HepG2 (cell line): ENCODE measurements around the gene MBTD1. TPM values are rescaled to one million over a fixed set of nuclear protein-coding genes. Genes with fewer than 3 reads are reported as not detected.

Source experiments
- HNRNPK ChIP-seq: fragments of 200-400 bp; formaldehyde crosslinking; IDR thresholded peaks from 2 replicates; pipeline ENCODE4 v1.6.1; 2018; ENCODE audit warnings: low read length, low read depth, moderate library complexity, mild to moderate bottlenecking; ENCODE audit not compliant: poor library complexity, severe bottlenecking
- MTA1 ChIP-seq: sonication (generic); formaldehyde crosslinking; IDR thresholded peaks from 2 replicates; pipeline ENCODE4 v1.4.0; 2020; ENCODE audit warnings: missing genetic modification reagents, mild to moderate bottlenecking, borderline replicate concordance
- NCOR1 ChIP-seq: fragments of 200-600 bp; sonication (generic); IDR thresholded peaks from 2 replicates; pipeline ENCODE4 v1.7.0; 2017; ENCODE audit warnings: antibody characterized with exemption, low read length, borderline replicate concordance
- NONO ChIP-seq, 2 experiments: fragments of 450-650 bp in 1 of 2; sonication (generic) in 1 of 2; formaldehyde crosslinking in 1 of 2; IDR thresholded peaks in 1 of 2; conservative IDR thresholded peaks in 1 of 2; 2 replicates each; pipeline versions ENCODE4 v1.6.1 to v1.8.0; 2017 to 2022; ENCODE audit warnings: mild to moderate bottlenecking in 1 of 2, missing genetic modification reagents in 1 of 2, moderate library complexity in 1 of 2
- POLR2G ChIP-seq: fragments of 200-400 bp; formaldehyde crosslinking; IDR thresholded peaks from 2 replicates; pipeline ENCODE4 v1.6.1; 2018; ENCODE audit warnings: mild to moderate bottlenecking, low read depth, low read length, moderate library complexity
- RAD51 ChIP-seq: fragments of 450-650 bp; IDR thresholded peaks from 2 replicates; pipeline ENCODE4 v1.6.1; 2016; ENCODE audit warnings: borderline replicate concordance
- RBM22 ChIP-seq: fragments of 200-400 bp; formaldehyde crosslinking; optimal IDR thresholded peaks from 2 replicates; pipeline ENCODE3; 2017; ENCODE audit warnings: mild to moderate bottlenecking, low read length, moderate library complexity
- REL ChIP-seq: sonication (generic); formaldehyde crosslinking; conservative IDR thresholded peaks from 2 replicates; pipeline ENCODE4 v1.8.0; 2022; ENCODE audit warnings: mild to moderate bottlenecking, missing genetic modification reagents, moderate library complexity
- TBX2 ChIP-seq: sonication (generic); formaldehyde crosslinking; IDR thresholded peaks from 2 replicates; pipeline ENCODE4 v1.5.0; 2020; ENCODE audit warnings: missing genetic modification reagents, mild to moderate bottlenecking, borderline replicate concordance
- ZNF253 ChIP-seq: sonication (generic); formaldehyde crosslinking; IDR thresholded peaks from 2 replicates; pipeline ENCODE4 v1.8.0; 2022; ENCODE audit warnings: mild to moderate bottlenecking, missing genetic modification reagents, borderline replicate concordance
- polyA plus RNA-seq, 8 experiments: library from polyadenylated mRNA; depleted of rRNA in 3 of 8; stranded (reverse) in 7 of 8; unstranded in 1 of 8; fragments of >200 nt; fragmentation: Illumina TruSeq in 4 of 8; extraction: Trizol in 4 of 8; gene quantifications; 2 replicates each; pipeline versions ENCODE4 v1.2.1 to v1.2.3, GENCODE V29; 2011 to 2016; ENCODE audit warnings: low read depth in 4 of 8, missing spikeins in 1 of 8, mixed read lengths in 1 of 8; ENCODE audit not compliant: insufficient read depth in 1 of 8
- total RNA-seq, 5 experiments: library from RNA; depleted of rRNA; stranded (reverse); fragments of >200 nt; fragmentation: Illumina TruSeq; extraction: Trizol; gene quantifications; 2 replicates each; pipeline ENCODE4 v1.2.3, GENCODE V29; 2016; ENCODE audit warnings: low read depth in 1 of 5
- TF ChIP-seq, protein P1 (sequence below): sonication (generic); formaldehyde crosslinking; IDR thresholded peaks from 2 replicates; pipeline ENCODE4 v1.5.0; 2020; ENCODE audit warnings: mild to moderate bottlenecking, missing genetic modification reagents, borderline replicate concordance
- TF ChIP-seq, protein P2 (sequence below): sonication (generic); formaldehyde crosslinking; IDR thresholded peaks from 2 replicates; pipeline ENCODE4 v1.4.0; 2020; ENCODE audit warnings: mild to moderate bottlenecking, missing genetic modification reagents
- TF ChIP-seq, protein P3 (sequence below), 2 experiments: sonication (generic) in 1 of 2; formaldehyde crosslinking in 1 of 2; IDR thresholded peaks; 2 replicates each; pipeline versions ENCODE4 v1.4.0 to v1.6.1; 2018 to 2020; ENCODE audit warnings: missing genetic modification reagents in 2 of 2, borderline replicate concordance in 1 of 2, low read depth in 1 of 2, mild to moderate bottlenecking in 1 of 2, missing biosample characterization in 1 of 2

The MBTD1 gene
- total and polyA plus RNA-seq, 2 of the 13 experiments (the other 11 are each of a cell fraction or from before 2014, with no cell fraction given), result 20.9 TPM

DNA sequence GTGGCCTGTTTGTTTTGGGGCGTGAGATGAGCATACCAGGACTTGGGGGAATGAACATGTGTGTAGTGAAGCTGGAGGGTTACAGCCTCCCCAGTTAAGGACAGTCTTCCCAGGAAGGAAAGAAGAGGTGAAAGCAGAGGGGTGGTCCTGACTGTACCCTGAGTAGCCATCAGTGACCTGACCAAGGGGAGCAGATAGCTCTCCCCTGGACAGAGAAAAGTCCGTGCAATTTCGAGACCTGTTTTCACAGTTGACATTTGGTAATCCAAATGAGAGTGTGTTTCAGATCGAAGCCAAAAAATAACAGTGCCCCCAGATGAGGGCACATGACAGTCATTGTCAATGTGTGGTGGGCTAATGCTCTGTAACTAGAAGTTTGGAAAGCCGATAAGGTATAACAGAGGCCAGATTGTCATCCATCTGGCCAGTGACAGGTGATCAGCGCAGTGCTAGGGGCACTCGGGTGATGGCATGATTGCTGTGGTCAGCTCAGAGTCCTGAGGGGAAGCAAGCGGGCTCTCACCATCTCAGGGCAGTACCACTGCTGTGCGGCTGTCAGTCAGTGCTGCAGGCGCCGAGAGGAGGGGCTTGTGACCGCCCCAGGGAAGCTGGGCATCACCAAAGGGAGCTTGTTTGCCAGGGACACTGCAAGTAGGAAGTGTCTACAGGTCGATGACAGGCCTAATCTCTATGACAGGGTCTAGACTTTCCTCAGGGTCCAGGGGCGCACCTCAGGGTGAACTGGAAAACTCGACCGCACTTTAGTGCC lies 94.8 kb downstream of the MBTD1 start (continued):
- TF ChIP-seq, protein P1, sequence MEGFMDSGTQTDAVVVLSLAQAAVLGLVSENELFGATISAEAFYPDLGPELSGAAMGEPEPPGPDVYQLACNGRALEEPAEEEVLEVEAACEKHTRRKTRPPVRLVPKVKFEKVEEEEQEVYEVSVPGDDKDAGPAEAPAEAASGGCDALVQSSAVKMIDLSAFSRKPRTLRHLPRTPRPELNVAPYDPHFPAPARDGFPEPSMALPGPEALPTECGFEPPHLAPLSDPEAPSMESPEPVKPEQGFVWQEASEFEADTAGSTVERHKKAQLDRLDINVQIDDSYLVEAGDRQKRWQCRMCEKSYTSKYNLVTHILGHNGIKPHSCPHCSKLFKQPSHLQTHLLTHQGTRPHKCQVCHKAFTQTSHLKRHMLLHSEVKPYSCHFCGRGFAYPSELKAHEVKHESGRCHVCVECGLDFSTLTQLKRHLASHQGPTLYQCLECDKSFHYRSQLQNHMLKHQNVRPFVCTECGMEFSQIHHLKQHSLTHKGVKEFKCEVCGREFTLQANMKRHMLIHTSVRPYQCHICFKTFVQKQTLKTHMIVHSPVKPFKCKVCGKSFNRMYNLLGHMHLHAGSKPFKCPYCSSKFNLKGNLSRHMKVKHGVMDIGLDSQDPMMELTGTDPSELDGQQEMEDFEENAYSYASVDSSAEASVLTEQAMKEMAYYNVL (CRISPR knock-in tag), result 0 out of 2 replicates have a peak, but pooled peaks have one; percentile 7
- TF ChIP-seq RAD51, result no peak
- no peak for TF ChIP-seq TBX2 (CRISPR knock-in tag)
- 0 out of 2 replicates have a peak, but pooled peaks have one; percentile 3 for TF ChIP-seq NCOR1
- peak; percentile 48 for TF ChIP-seq RBM22
- TF ChIP-seq REL, result 0 out of 2 replicates have a peak, but pooled peaks have one; percentile 16
- TF ChIP-seq, protein P2, sequence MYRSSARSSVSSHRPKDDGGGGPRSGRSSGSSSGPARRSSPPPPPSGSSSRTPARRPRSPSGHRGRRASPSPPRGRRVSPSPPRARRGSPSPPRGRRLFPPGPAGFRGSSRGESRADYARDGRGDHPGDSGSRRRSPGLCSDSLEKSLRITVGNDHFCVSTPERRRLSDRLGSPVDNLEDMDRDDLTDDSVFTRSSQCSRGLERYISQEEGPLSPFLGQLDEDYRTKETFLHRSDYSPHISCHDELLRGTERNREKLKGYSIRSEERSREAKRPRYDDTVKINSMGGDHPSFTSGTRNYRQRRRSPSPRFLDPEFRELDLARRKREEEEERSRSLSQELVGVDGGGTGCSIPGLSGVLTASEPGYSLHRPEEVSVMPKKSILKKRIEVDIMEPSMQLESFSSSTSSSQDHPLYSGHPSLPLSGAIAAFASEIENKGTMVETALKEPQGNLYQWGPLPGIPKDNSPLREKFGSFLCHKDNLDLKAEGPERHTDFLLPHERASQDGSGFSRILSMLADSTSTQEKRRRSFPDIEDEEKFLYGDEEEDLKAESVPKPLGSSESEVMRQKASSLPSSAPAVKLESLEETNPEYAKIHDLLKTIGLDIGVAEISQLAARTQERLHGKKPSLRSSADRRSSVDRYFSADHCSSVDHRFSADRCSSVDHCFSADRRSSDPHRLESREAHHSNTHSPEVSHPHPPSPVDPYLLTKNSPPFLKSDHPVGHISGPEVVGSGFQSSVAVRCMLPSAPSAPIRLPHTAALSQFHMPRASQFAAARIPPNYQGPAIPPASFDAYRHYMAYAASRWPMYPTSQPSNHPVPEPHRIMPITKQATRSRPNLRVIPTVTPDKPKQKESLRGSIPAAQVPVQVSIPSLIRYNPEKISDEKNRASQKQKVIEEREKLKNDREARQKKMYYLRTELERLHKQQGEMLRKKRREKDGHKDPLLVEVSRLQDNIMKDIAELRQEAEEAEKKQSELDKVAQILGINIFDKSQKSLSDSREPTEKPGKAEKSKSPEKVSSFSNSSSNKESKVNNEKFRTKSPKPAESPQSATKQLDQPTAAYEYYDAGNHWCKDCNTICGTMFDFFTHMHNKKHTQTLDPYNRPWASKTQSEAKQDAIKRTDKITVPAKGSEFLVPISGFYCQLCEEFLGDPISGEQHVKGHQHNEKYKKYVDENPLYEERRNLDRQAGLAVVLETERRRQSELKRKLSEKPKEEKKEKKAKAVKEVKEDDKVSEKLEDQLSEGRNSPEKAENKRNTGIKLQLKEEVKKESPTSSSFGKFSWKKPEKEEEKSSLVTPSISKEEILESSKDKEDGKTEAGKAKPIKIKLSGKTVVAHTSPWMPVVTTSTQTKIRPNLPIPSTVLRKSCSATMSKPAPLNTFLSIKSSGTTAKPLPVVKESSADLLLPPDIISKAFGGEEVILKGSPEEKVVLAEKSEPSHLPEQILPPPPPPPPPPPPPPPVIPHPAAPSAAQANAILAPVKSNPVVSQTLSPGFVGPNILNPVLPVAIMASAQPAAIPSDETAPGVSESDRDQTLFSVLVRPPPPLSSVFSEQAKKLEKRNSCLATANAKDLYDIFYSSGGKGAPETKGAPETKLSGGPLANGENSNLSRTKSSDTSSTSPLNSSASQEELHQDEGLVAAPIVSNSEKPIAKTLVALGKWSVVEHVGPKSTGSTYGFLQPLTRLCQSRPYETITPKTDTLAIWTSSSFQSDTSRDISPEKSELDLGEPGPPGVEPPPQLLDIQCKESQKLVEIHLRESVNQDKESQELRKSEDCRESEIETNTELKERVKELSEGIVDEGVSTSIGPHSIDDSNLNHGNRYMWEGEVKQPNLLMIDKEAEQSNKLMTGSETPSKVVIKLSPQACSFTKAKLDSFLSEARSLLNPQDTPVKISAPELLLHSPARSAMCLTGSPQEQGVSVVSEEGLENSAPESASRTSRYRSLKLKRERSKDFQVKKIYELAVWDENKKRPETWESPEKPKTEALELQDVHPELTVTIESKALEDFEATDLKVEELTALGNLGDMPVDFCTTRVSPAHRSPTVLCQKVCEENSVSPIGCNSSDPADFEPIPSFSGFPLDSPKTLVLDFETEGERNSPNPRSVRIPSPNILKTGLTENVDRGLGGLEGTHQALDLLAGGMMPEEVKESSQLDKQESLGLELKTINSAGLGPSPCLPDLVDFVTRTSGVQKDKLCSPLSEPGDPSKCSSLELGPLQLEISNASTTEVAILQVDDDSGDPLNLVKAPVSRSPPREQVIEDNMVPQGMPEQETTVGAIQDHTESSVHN (CRISPR knock-in tag), result 0 out of 2 replicates have a peak, but pooled peaks have one; percentile 19
- TF ChIP-seq NONO (IDR thresholded peaks at IDR 0.05), result no peak
- TF ChIP-seq NONO (CRISPR knock-in tag; conservative IDR thresholded peaks at IDR 0.05), result 0 out of 2 replicates have a peak, but pooled peaks have one; percentile 9
- 0 out of 2 replicates have a peak, but pooled peaks have one; percentile 21 for TF ChIP-seq MTA1 (CRISPR knock-in tag)
- no peak for TF ChIP-seq HNRNPK
- TF ChIP-seq, protein P3, sequence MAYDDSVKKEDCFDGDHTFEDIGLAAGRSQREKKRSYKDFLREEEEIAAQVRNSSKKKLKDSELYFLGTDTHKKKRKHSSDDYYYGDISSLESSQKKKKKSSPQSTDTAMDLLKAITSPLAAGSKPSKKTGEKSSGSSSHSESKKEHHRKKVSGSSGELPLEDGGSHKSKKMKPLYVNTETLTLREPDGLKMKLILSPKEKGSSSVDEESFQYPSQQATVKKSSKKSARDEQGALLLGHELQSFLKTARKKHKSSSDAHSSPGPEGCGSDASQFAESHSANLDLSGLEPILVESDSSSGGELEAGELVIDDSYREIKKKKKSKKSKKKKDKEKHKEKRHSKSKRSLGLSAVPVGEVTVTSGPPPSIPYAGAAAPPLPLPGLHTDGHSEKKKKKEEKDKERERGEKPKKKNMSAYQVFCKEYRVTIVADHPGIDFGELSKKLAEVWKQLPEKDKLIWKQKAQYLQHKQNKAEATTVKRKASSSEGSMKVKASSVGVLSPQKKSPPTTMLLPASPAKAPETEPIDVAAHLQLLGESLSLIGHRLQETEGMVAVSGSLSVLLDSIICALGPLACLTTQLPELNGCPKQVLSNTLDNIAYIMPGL (CRISPR knock-in tag; IDR thresholded peaks at IDR 0.05; ENCODE audit: borderline replicate concordance in 1 of 2, low read depth in 1 of 2), result no peak
- 0 out of 2 replicates have a peak, but pooled peaks have one; percentile 13 for TF ChIP-seq POLR2G
- 0 out of 2 replicates have a peak, but pooled peaks have one; percentile 52 for TF ChIP-seq ZNF253 (CRISPR knock-in tag)
